GM19043 (cell line): ENCODE measurements around the gene SLC44A2.

ENCODE experiments used
- ATAC-seq: cut with Tn5 transposase; IDR thresholded peaks from one replicate; pipeline ENCODE4 v1.9.1; 2021; ENCODE audit warnings: low read depth; ENCODE audit not compliant: unreplicated experiment

Gene SLC44A2

DNA sequence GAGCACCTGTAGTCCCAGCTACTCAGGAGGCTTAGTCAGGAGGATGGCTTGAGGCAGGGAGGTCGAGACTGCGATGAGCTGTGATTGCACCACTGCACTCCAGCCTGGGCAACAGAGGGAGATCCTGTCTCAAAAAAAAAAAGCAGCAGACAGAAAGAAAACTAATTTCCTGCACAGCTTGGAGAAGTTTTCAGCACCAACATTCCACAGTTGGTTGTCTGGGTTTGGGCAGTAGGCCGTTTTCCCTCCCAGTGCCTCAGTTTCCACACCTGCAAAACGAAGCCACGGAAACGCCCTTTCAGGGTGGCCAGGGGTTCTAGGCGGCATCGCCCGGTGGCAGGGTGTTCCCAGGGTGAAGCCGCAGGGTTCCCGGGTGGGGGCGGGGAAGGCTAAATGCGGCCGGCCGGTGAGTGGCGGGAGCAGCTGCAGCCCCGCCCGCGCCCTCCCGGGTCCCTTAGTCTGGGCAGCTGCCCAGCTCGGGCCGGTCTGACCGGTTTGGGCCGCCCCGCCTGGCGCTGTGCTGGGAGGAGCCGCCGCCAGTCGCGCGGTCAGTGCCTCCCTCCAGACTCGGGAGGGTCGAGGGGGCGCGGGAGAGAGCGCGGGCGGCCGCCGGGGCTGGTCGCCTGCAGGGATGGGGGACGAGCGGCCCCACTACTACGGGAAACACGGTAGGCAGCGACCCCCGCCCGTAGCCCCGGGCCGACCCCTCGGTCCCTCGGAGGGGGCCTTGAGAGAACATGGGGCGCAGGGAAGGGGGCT lies at the start of gene SLC44A2:
Gene SLC44A2 (plus strand): TSS at position 551 of the 759 bp plus-strand sequence. CDS start 81 bp downstream, at position 632.
- no peak for ATAC-seq

DNA sequence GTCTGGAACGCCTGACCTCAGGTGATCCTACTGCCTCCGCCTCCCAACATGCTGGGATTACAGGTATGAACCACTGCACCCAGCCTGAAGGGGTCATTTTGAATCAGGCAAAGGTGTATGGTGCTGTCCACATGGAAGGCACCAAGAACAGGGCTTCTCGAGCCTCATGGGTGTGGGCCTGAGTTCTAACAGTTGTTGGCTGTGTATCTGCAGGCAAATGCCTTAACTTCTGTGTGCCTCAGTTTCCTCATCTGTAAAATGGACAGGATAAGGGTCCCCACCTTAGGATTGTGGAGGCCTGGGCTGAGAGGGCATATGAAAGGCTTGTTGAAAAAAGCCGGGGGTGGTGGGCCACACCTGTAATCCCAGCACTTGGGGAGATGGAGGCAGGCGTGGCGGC lies 47.4 kb upstream of the SLC44A2 start:
- no peak for ATAC-seq

DNA sequence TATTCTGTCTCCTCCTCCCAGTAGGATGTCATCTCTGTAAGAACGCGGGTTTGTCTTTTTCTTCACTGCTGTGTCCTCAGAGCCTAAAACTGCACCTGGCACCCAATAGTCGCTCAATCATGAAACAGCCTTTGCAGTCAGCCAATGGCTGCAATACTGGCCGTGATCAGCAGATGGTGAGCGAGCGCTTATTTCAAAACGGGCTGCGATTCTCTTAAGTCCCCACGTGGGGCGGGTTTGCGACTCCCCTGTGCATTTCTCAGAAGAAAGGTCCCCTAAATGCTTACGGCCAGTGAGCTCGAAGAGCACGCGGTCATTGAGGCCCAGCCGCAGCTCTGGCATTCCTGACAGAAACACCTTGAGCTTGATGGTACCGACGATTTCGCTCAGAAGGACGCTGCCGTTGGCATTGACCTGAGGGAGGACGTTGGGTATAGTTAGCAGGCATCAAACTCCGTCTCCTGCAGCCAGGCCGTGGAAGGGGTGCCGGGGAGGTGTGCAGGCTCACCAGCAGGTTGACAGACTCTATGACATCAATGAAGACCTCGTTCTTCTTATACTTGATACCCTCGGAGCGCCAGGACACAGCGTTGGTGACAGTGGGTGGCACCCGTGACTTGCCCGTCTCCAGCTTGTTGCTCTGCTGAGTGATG lies 44.2 kb upstream of the SLC44A2 start:
- ATAC-seq: no peak

DNA sequence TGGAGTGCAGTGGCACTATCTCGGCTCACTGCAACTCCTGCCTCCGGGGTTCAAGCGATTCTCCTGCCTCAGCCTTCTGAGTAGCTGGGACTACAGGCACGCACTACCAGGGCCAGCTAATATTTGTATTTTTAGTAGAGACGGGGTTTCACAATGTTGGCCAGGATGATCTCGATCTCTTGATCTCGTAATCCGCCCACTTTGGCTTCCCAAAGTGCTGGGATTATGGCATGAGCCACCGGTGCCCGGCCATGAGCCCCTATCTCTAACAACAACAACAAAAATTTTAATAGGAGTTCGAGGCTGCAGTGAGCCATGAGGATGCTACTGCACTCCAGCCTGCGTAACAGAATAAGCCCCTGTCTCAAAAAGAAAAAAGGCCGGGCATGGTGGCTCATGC lies 43.3 kb upstream of the SLC44A2 start:
- no peak for ATAC-seq

DNA sequence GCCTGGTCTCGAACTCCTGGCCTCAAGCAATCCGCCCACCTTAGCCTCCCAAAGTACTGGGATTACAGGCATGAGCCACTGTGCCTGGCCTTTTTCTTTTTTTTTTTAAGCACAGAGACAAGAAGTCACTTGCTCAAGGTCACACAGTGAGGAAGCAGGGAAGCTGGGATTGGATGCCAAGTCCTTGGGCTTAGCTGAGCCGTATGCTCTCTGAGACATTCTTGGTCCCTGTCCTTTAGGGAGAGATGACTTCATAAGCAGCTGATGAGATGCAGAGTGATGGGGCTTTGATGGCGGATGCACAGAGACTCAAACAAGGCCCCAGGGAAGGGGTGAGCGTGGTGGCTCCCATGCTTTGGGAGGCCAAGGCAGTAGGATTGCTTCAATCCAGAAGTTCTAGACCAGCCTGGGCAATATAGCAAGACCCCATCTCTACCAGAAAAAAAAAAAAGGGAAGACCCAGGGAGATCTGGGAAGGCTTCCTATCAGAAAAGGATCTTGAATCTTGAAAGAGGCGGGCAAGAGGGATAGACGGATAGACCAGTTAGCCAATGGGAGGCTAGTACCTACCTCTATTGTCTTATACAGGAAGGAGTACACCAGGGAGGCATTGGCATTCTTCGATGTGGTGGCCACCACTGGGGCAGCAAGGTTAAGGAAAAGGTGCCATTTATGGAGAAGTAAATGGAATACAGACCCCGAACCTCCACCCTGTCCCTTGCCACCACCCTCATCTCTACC lies 42.1 kb upstream of the SLC44A2 start:
- no peak for ATAC-seq

DNA sequence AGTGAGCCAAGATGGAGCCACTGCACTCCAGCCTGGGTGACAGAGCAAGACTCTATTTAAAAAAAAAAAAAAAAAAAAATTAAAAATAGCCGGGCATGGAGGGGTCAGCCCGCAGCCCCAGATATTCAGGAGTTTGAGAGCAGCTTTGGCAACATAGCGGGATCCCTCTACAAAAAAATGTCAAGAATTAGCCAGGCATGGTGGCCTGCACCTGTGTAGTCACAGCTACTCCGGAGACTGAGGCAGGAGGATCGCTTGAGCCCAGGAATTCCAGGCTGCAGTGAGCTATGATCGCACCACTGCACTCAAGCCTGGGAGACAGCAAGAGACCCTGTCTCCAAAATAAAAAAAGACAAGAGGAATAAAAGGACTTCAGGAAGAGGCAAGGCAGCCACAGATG lies 39.0 kb upstream of the SLC44A2 start:
- ATAC-seq: no peak

DNA sequence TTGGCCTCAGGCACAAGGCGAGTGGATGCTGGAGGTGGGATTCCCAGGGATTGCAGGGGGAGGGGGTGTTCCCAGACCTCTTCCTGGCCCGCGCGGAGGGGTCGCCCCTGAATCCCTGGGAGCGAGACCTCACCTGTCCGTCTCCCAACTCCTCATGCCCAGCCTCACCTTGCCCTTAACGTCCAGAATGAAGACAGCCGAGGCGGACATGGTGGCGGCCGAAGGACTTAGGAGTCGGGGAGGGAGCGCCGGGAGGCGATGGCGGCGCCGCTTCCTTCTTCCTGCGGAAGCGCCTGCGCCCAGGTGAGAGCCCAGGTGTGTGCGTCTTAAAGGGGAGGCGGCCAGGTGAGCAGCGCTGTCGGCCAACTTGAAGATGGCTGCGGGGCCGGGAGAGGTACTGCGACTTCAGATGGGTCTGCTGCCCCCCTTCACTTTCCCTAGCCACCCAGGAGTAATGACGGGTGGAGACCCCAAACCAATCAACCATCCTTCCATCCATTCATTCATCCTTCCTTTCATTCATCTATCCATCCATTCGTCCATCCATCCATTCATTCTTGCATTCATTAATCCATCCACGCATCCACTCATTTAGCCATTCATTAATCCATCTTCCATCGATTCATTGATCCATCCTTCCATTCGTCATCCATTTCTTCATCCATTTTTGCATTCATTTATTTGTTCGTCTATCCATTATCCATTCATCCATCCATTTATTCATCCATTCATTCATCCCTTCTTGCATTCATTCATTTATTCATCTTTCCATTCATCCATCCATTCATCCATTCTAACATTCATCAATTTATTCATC lies 38.1 kb upstream of the SLC44A2 start, which contains the start of gene AP1M2:
Gene AP1M2 (minus strand): TSS at position 291 of the 817 bp plus-strand sequence. CDS start 81 bp downstream, at position 210.
- ATAC-seq: no peak

DNA sequence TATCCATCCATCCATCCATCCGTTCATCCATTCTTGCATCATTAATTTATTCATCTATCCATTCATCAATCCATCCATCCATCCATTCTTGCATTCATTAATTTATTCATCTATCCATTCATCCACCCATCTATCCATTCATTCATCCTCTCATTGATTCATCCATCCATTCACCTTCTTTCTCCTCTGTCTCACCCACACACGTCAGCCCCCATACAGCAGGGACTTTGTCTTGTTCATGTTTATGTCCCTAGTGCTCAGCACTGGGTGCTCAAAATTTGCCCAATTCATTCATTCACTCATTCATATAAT lies 37.6 kb upstream of the SLC44A2 start:
- no peak for ATAC-seq

DNA sequence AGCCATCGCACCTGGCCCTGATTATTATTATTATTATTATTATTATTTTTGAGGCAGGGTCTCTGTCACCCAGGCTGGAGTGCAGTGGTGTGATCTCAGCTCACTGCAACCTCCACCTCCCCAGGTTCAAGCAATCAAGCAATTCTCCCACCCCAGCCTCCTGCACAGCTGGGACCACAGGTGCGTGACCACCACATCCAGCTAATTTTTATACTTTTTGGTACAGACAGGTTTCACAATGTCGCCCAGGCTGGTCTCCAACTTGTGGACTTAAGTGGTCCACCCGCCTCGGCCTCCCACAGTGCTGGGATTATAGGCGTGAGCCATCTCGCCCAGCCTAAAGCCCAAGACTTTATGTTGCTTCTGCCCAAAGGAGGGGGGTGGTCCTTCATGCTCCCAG lies 32.2 kb upstream of the SLC44A2 start:
- no peak for ATAC-seq

DNA sequence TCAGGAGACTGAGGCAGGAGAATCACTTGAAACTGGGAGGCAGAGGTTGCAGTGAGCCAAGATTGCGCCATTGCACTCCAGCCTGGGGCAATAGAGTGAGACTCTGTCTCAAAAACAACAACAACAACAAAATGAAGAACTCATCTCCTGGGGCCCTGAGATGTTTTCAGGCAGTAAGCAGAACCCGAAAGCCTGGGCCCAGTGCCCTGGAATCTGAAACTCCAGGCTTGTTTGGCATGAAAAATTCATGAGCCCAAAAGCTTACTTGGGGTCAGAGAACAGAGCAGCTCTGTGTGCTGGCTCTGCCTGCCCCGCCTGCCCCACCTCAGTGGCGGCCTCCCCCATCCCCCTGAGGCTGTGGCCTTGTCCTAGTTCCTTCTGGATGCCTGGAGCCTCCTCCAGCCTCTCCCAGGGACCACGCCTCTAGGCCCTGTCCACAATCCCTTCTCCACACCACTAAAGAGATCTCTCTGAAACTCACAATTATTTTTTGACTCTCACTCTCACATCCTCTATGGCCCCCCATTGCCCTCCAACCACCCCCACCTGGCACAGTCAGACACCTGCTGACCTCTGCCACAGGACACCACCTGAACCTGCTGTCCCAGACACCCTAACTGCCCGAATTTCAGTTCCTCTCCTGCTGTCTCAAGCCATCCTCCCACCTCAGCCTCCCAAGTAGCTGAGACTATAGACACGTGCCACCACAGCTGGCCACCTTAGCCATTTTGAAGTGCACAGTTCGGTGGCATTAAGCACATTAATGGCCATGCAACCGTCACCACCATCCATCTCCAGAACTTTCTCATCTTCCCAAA lies 31.3 kb upstream of the SLC44A2 start:
- ATAC-seq: no peak

DNA sequence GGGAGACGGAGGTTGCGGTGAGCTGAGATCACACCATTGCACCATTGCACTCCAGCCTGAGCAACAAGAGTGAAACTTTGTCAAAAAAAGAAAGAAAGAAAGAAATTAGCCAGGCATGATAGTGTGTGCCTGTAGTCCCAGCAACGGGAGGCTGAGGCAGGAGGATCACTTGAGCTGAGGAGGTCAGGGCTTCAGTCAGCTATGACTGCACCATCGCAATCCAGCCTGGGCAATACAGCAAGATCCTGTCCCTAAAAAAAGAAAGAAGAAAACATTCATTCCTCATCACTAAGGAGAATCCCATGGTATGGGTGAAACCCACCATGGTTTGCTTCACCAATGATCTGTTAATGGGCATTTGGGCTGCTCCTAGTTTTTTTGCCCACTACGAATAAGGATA lies 25.2 kb upstream of the SLC44A2 start:
- no peak for ATAC-seq

DNA sequence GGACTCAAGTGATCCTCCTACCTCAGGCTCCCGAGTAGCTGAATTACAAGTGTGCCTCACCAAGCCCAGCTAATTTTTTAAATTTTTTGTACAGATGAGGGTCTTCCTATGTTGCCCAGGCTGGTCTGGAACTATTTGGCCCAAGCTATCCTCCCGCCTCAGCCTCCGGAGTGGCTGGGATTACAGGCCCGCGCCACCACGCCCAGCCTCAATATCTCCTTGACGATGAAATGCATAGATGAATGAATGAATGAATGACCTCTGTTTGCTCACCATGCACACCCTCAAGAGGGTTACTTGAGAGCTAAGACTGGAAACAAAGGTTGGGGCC lies 23.4 kb upstream of the SLC44A2 start:
- no peak for ATAC-seq

DNA sequence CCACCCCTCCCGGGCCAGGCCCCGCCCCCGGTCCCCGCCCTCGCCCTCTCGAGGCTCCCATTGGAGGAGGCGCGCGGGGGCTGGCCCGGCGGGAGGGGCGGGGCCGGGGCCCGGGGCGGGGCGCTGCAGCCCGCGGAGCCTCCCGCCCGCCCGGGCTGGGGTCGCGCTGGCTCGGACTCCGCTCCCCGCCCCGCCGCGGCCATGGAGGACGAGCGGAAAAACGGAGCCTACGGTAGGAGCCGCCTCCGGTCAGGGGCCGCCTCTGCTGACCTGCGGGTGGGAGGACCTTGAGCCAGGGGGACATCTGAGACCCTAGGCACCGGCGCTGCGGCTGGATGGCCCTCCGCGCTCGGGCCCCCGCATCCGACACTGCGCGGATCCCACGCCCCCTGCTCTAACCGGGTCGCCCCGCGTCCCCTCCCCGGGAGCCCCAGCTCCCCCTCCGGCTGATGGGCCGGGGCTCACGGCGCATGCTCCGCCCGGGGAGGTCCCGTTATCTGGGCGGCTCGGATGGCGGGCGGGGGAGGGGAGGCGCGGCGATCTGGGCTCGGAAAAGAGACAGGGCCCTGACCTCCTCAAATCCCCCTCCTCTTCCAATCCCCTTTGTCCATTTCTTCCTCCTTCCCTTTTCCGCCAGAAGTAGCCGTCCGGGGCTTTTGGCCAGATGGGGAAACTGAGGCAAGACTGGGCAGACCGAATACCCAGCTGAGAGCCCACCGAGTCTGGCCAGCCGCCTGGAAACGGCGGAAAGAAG lies 22.8 kb upstream of the SLC44A2 start:
- no peak for ATAC-seq

DNA sequence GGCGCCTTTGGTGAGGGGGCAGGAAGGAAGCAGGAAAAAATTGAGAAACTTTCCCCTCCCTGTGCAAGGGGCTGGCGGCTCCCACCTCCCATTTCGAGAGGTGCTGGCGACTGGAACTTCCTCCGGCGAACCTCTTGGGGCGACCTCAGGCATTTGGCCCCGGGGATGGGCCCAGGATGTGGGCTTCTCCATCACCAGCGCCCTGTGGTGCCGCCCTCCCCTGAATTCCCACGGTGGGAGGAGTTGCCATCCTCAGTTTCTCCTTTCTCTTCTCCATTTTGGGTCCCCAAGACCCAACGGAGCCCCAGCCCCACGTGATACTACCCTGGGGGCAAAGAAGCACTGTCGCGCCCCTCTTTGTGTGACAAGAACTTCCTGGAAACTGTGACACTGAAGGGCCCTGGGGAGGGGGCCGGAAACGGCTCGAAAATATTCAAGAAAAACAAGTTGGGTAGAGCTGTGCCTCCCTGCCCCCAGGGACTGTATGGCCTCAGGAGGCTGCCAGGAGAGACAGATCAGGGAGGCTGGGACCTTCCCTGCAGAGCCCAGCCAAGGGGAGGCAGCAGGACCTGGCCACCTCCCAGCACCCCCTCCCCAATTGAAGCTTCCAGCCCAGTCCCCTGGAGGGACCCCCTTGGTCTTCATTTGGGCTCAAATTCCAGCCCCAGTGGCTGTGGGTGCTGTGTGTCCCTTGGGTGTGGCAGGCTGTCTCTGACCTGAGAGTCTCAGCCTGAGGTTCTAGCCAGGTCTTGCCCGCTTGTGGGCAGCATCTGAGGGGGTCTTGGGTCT lies 22.1 kb upstream of the SLC44A2 start:
- no peak for ATAC-seq

DNA sequence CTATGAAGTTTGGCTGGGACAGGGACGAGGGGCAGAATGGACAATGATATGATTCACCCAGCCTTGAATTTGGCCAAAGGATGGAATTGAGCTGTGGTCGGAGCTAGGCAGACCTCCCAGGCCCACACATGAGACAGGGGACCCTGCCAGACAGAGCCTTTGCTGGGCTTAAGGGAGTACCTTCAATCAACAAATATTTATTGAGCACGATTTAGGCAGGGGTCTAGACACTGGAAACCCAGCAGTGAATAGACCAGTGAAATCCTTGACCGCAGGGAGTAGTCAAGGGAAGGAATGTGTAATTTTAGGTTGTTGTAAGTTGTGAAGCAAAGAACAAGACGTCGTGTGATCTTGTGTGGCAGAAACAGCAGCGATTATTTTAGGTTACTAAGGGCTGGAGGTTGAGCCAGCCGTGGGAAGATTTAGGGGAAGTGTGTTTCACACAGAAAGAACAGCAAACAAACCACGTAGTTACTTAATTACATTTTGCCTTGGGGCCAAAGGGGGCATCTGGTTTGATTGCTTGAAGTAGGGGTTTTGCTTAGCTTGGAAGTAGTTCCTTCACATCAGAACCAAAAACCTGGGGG lies 21.4 kb upstream of the SLC44A2 start:
- no peak for ATAC-seq

DNA sequence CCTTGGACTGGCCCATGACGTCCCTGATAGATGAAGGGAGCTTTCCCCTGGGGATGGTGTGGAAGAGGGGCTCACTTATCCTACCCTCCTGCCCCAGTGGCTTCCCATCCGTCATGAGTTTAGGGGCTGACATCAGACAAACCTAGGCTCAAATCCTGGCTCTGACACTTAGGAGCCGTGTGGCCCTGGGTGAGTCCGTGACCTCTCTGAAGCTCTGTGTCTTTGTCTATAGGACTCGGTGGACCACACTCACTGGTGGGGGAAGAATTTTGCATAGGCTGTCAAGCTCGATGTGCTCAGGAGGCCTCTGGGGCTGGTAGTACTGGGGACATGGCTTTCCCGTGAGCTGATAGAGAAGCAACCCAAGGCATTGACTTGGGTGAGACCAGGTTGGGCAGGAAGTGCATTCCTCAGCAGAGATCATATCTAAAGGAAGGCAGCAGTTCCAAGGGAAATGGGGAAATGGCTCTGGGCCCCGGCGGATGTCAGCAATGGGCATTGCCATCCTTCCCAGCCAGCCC lies 20.8 kb upstream of the SLC44A2 start:
- ATAC-seq: no peak

DNA sequence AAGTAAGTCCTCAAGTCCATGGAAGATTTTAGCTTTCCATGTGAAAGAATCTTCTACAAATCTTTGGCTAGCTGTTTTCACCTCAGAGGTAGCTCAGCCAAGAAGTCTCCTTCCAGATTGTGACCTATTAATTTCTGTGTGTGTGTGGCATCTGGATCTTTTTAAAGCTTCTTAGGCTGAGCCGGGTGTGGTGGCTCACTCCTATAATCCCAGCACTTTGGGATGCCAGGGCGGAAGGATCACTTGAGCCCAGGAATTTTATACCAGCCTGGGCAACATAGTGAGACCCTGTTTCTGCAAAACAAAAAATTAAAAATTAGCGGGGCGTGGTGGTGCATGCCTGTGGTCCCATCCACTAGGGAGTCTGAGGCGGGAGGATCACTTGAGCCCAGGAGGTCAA lies 13.4 kb upstream of the SLC44A2 start:
- ATAC-seq: no peak

DNA sequence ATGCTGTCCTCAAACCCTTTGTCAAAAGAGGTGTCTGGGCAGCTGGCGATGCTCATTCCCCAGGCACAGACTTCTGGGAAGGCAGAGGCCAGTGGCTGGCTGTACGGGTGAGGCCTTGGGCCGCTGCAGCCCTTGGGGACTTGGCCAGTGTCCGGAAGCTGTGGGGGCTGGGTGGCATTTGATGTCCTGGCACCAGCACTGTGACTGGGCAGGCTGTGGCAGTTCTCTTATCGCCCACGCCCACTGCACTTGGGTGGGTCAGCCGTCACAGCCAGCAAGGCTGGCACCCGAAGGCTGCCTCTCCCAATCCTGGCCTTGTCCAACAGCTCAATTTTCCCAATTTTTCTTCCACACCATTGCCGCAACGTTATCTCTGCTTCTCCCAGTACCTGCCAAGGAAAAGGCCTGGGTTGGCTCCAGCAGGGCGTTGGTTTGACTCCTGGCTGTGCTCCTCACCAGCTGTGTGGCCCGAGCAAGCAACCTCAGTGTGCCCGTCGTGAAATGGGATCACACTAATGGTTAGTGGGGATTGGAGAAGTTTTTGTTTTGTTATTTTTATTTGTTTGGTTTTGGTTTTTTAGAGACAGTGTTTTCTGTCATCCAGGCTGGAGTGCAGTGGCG lies 12.7 kb upstream of the SLC44A2 start:
- no peak for ATAC-seq
